Activated CD8-positive, alpha-beta memory T cell treated with anti-CD3 and anti-CD28 coated beads, Interleukin-2, amount 50 U/mL, for 1 hour (primary cell): ENCODE measurements around the gene KAT2B.

Experiments
- DNase-seq: peaks from one replicate; pipeline ENCODE4 v3.0.0-alpha.2; 2020; ENCODE audit errors: extremely low read depth

Gene KAT2B

GRCh38 chr3:20064796-20065564 is 24.7 kb downstream of the KAT2B start:
- DNase-seq, result no peak

- DNase-seq, result no peak
Measured at GRCh38 chr3:20066079-20066478, 25.8 kb downstream of the KAT2B start.

DNA sequence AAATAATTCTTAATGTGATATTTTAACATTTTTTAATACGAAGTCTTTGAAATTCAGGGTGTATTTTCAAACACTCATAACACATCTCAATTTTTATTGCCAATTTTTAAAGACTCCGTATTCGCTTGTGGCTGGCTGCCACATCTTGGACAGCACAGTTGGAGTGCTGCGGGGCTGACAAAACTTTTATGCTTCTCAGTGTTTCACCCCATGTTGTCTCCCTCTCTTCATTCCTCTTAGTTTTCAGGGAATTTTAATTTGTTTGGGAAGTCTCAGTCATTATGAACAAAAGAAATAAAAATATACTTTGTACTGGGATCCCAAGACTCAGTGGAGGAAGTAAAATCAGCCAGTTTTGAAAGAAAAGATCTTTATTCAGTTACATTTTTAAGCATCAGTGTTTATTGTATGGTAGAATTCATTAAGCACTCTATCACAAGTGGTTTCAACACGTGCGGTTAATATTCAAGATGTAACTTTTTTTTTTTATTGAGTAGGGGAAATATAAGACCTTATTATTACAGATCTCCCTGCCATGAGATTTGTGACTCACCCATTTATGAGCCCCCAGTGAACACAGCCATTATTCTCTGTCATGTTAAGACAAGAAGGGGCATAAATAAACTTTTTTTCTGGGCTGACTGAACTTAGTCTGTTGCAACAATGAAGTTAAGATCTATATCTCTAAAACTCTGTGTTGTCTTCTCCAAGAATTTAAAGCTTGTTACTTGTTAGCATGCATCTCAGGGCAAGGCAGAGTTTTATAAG is 26.8 kb downstream of the KAT2B start:
- DNase-seq, result no peak

DNA sequence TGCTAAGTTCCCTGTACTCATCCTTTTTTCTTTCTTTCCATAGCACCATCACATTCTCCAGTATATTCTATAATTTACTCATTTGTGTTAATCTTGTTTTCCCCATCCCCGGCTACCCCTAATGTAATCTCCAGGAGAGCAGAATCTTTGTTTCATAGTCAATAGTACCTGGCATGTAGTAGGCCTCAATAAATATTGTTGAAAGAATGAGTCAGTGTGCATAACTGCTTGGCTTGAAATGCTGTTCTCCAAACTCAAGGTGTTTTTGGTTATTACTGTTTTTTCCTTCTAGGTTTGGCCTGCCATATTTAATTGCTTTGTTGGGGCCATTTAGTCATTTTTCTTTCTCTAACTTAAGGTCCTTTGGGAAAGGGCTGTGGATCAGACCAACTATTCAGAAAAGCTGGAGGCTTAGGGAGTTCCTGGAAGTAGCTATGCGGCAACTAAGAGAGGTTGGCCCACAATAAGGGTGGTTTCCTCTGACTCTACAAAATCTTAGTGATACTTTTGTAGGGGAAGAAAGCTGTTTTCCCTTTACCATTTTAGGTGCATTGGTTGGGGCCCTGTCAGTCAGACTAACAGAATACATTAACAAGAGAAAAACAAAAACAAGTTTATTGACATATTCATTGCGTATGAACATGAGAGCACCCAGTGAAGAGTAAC is 28.4 kb downstream of the KAT2B start:
- DNase-seq, result no peak

- no peak for DNase-seq
Measured at GRCh38 chr3:20069178-20069532, 28.9 kb downstream of the KAT2B start.

GRCh38 chr3:20071175-20071574 is 30.9 kb downstream of the KAT2B start:
- no peak for DNase-seq

DNA sequence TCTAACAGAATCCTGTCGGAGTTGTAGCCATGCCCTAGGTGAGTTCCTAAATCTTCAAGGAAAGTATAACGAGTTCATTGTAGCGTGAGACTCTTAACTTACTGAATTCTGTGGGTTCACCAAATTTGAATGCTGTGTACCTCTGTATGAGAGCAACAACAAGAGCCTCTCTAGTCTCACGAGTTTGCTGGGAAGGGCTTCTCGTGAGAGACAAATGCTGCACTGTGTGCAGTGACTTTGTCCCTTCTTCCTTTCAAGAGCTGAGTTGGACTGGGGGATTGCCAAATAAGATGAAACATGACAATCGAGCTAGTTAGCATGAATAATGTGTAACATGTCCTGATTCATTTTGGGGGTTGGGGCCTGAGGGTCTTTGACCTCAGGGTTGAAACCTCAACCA is 32.2 kb downstream of the KAT2B start:
- no peak for DNase-seq

GRCh38 chr3:20073068-20073467 is 32.8 kb downstream of the KAT2B start:
- no peak for DNase-seq

GRCh38 chr3:20073683-20074082 is 33.4 kb downstream of the KAT2B start:
- DNase-seq, result no peak

DNA sequence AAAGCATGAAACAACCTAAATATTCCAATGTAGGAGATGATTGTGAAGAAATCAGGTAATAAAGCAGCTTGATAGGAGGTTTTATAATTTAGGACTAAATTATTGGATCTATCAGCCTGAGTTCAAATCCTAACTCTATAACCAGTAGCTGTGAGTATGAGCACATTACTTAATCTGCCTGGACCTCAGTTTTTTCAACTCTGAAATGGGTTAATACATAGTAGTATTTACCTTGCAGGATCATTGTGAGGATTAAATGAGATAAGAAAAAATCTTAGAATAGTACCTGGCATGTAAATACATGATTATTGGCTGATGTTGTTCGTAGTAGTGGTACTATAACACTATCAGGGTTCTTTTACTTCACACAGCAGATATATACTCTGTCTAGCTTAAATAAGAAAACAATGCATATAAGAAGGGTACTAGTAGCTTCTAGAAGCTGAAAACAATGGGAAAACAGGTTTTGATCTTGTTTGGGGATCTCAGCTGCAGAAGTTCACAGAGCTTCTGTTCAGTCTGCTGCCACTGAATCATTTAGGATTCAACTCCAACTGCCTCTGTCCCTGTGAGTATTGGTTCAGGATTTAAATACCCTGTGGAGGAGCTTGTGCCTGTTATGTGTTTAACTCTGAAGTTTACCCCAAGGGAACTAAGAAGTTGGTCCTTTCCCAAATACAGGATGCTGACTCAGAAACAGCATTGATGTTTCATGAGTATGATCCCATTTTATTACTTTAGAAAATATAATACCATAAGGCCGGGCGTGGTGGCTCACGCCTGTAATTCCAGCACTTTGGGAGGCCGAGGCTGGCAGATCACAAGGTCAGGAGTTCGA is 34.2 kb downstream of the KAT2B start:
- DNase-seq, result no peak

- no peak for DNase-seq
Measured at GRCh38 chr3:20075197-20075596, 35.0 kb downstream of the KAT2B start.

GRCh38 chr3:20076296-20076997 is 36.2 kb downstream of the KAT2B start:
- DNase-seq, result no peak

DNA sequence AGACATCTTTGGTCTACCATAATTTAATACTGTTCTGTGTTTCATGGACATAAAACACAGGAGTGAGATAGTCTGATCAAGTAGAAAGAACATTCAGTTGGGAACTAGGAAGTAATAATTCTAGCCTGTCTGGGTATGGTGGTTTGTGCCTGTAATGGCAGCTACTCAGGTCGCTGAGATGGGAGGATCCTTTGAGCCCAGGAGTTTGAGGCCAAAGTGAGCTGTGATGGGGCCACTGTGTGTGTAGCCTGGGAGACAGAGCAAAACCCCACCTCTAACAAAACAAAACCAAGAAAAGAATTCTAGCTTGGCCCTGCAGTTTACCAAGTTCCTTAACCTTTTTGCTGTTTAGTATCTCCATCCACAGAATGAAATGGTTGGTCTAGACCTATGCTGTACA is 36.8 kb downstream of the KAT2B start:
- no peak for DNase-seq

- DNase-seq, result no peak
Measured at GRCh38 chr3:20078194-20078714, 38.0 kb downstream of the KAT2B start.

GRCh38 chr3:20079621-20080020 is 39.4 kb downstream of the KAT2B start:
- DNase-seq, result no peak

- no peak for DNase-seq
Measured at GRCh38 chr3:20080956-20081554, 40.8 kb downstream of the KAT2B start.

DNA sequence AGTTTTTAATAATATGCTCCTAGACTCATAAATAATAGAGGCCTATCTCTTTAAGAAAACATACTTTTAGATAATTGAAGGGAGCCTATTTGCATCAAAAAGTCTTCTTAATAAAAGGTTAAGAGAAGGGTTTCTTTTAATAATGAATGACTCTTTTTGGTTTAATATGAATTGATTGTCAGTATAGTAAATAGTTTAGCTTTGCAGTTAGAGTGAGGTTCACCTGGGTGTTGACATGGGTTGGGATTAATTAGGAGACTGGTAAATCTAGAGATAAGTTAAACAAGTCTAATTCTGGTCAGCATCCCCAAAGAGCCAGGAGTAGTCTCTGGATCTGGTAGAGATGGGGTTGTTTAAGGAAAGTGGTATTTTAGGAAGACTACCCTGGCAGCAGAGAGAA is 43.0 kb downstream of the KAT2B start:
- no peak for DNase-seq

DNA sequence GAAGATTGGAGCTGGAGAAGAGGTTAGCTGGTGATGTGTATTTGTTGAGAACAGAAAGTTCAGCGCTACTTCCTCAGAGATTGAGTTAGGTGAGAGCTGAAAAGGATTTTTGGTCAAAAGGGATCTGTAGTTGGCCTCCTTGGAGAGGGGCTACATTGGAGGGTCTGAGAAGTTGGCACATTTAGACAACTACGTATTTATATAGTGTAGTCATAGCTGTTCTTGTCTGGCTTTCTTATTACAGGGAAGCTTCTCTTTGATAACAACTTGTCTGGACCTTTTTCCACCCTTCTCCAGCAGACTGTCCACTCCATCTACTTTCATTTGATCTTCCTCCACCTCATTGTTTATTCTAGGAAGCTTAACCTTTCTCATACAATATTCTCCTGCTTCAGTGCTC is 43.7 kb downstream of the KAT2B start:
- no peak for DNase-seq

- DNase-seq, result no peak
Measured at GRCh38 chr3:20091331-20092047, 51.2 kb downstream of the KAT2B start.

DNA sequence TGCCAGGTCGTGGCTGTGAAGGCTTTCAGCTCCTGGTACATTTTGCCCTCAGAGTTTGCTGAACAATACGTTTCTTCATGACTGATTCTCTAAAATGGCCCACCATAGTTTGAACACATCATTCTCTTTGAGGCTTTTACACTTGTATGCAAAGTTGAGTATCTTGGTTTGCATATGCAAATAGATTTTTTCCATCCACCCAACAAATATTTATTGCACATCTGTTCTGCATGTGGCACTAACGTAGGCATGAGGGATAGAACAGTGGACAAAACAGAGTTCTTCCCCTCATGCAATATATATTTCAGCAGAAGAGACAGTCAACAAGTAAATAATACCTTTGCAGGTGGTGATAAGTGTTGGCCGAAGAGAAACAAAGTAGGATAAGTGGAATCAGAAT is 55.2 kb downstream of the KAT2B start:
- DNase-seq, result no peak
